Right atrium auricular region (tissue), 2 donors: ENCODE data around the gene CALHM3. TPM values are rescaled to one million over a fixed set of nuclear protein-coding genes. Genes with fewer than 3 reads are reported as not detected.

Experiments used
- DNase-seq: peaks from one replicate; pipeline ENCODE4 v3.0.0-alpha.2; 2019; ENCODE audit warnings: low spot score
- H3K27ac ChIP-seq, 2 donors: fragments of 200-600 bp; sonication (generic); 1 replicate in 1 of 2; 2 replicates in 1 of 2; pipeline ENCODE4 v1.5.1; 2016 to 2019
- H3K27me3 ChIP-seq, 2 donors: fragments of 200-600 bp; sonication (generic); one replicate each; pipeline versions ENCODE4 v1.5.1 to v1.6.0; 2017 to 2019
- H3K36me3 ChIP-seq: fragments of 200-600 bp; sonication (generic); one replicate; pipeline ENCODE4 v1.5.1; 2016
- H3K4me1 ChIP-seq, 2 donors: fragments of 200-600 bp; sonication (generic); one replicate each; pipeline versions ENCODE4 v1.5.1 to v1.6.0; 2017 to 2019
- H3K4me3 ChIP-seq, 2 donors: fragments of 200-600 bp; sonication (generic); 1 replicate in 1 of 2; 2 replicates in 1 of 2; pipeline ENCODE4 v1.5.1; 2017 to 2019; ENCODE audit warnings: mild to moderate bottlenecking in 1 of 2, moderate library complexity in 1 of 2
- H3K9me3 ChIP-seq, 2 donors: fragments of 200-600 bp; sonication (generic); one replicate each; pipeline ENCODE4 v1.5.1; 2019
- total RNA-seq, 2 donors: library from RNA; depleted of rRNA; stranded (reverse); fragments of >200 nt; gene quantifications; one replicate each; pipeline ENCODE4 v1.1.0, GENCODE V29; 2016
- TF ChIP-seq, protein P1 (sequence below), 2 donors: fragments of 200-600 bp; sonication (generic); IDR thresholded peaks; one replicate each; pipeline ENCODE4 v1.5.1; 2019; ENCODE audit warnings: antibody characterized with exemption in 2 of 2

The CALHM3 gene
- total RNA-seq, 2 donors from 2014 or later = not detected

DNA sequence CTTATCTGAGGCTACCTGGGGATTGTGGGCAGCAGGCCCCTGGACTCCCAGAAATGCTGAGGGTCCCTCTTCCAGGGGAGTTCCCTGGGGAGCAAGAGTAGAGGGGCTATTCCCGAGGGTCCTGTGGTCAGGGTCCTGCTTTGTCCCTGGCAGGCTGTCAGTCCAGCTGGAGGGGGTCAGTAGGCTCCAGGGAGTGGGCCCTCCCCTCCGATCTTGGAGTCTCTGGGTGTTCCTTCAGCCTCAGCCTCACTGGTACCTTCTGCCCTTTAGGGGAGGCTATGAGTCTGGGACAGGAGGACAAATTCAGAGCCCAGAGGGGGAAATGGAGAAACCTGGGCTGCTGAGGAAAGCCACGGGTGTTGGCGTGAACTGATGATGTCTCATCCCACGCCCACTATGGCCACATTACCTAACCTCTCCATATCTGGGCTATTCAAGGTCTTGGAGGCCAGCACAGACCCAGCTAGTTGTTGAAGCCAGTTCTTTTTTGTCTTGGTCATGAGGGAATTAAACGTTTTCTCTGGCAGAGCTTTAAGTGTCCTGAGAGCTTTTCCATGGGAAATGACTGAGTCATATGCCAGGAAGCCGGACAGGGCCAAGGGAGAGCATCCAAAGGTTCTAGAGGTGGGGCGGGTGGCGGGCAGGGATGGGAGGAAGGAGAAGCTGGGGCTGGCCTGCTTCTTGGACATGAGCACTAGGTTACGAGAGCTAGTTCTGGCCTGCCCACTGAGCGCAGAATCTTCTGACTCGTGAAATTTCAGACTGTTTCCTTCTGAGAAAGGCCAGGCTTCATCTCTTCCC, 33.1 kb downstream of the CALHM3 start:
- H3K27ac ChIP-seq = peak overlapping the region; percentile 88 to 93
- H3K4me3 ChIP-seq = no peak overlapping the region
- H3K27me3 ChIP-seq = no peaks in the 10 kb centered on the region
- H3K9me3 ChIP-seq = no peaks in the 10 kb centered on the region
- peak; percentile 91 for DNase-seq
- peaks cover 0 to 88% of the 10 kb centered on the region in 2 donors for H3K4me1 ChIP-seq
- H3K36me3 ChIP-seq = peaks cover 73% of the 10 kb centered on the region
- TF ChIP-seq, protein P1, sequence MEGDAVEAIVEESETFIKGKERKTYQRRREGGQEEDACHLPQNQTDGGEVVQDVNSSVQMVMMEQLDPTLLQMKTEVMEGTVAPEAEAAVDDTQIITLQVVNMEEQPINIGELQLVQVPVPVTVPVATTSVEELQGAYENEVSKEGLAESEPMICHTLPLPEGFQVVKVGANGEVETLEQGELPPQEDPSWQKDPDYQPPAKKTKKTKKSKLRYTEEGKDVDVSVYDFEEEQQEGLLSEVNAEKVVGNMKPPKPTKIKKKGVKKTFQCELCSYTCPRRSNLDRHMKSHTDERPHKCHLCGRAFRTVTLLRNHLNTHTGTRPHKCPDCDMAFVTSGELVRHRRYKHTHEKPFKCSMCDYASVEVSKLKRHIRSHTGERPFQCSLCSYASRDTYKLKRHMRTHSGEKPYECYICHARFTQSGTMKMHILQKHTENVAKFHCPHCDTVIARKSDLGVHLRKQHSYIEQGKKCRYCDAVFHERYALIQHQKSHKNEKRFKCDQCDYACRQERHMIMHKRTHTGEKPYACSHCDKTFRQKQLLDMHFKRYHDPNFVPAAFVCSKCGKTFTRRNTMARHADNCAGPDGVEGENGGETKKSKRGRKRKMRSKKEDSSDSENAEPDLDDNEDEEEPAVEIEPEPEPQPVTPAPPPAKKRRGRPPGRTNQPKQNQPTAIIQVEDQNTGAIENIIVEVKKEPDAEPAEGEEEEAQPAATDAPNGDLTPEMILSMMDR (IDR thresholded peaks at IDR 0.05) = no peak

DNA sequence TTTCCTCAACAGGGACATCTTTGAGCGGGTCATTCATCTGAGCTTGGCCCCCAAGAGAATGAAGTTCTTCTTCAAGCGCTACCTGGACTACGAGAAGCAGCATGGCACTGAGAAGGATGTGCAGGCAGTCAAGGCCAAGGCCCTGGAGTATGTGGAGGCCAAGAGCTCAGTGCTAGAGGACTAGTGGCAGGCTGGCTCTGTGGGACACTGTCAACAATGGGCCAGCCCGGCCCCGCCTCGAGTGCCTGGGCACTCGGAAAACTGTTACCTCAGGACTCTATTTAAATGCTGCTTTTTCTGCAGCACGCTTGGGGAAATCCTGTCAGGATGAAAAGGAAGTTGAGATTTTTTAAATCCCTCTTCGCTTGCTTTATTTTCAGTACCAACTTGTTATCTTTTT, 33.7 kb downstream of the CALHM3 start:
- no peak for DNase-seq
- TF ChIP-seq, protein P1 (IDR thresholded peaks at IDR 0.05) = no peak
- H3K4me3 ChIP-seq = no peak overlapping the region
- H3K27ac ChIP-seq = peak overlapping the region; percentile 88 to 93
- peaks cover 0 to 84% of the 10 kb centered on the region in 2 donors for H3K4me1 ChIP-seq
- no peaks in the 10 kb centered on the region for H3K9me3 ChIP-seq
- H3K36me3 ChIP-seq = peaks cover 79% of the 10 kb centered on the region
- H3K27me3 ChIP-seq = no peaks in the 10 kb centered on the region

DNA sequence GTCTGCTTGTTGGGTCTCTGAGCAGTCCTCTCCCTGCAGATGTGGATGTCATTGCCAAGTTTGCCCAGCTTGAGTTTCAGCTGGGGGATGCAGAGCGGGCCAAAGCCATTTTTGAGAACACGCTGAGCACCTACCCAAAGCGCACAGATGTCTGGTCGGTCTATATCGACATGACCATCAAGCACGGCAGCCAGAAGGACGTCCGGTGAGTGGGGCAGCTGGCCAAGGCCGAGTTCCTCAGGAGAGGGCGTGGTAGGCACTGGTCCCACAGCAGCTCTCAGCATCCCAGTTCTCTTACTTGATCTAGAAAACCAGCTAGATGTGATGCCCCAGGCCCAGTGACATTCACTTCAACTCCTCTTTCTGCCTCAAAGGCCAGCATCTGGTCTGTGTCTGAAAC, 34.6 kb downstream of the CALHM3 start:
- Histone ChIP-seq H3K4me1 (peaks cover 0 to 75% of the 10 kb centered on the region in 2 donors), H3K27ac (peak overlapping the region in 1 of 2 donors; percentile 93), H3K36me3 (peaks cover 73% of the 10 kb centered on the region), H3K27me3 (no peaks in the 10 kb centered on the region), H3K4me3 (no peak overlapping the region), H3K9me3 (no peaks in the 10 kb centered on the region)
- no peak for DNase-seq
- TF ChIP-seq, protein P1 (IDR thresholded peaks at IDR 0.05) = no peak

DNA sequence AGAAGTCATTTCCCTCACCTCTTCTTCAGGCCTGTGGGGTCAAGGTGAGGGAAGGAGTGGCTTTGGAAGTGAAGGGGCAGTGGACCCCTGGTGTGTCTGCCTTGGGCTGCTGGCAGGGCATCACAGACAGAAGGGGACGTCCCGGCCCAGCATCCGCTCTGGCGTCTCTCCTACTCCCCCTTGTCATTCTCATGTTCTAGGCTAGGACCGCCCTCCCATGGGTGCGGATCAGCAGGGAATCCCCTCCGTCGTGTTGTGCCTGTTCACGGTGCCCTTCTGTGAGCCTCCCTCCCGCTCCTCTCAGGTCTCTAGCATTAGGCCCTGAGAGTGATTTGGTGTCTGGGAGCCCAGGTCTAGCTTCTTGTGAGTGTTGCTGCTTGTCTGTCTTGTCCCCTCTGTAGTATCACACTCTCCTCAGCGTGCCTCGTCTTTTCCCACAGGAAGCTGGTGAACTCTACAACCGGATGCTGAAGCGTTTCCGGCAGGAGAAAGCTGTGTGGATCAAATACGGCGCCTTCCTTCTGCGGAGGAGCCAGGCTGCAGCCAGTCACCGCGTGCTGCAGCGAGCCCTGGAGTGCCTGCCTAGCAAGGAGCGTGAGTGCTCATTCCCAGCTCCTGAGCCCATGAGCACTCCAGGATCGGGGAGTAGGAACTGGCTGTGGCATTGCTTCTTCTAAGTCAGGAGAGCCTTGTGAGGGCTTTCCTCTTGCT, 35.4 kb downstream of the CALHM3 start:
- Histone ChIP-seq H3K9me3 (no peaks in the 10 kb centered on the region), H3K27ac (no peak overlapping the region), H3K4me3 (no peak overlapping the region), H3K36me3 (peaks cover 76% of the 10 kb centered on the region), H3K27me3 (no peaks in the 10 kb centered on the region), H3K4me1 (peaks cover 0 to 69% of the 10 kb centered on the region in 2 donors)
- no peak for DNase-seq
- TF ChIP-seq, protein P1 (IDR thresholded peaks at IDR 0.05) = no peak

DNA sequence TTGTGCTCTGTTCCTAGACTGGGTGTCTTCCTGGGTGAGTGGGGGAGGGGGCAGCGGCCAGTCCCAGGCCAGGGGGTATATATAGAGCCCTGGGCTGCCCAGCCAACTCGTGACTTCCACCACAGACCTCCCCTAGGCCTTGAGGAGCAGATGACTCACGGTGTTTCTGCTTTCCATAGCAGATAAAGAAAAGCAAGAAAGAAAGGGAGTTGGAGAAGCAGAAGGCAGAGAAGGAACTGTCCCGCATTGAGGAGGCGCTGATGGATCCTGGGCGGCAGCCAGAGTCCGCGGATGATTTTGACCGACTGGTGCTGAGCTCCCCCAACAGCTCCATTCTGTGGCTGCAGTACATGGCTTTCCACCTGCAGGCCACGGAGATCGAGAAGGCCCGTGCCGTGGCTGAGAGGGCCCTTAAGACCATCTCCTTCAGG, 37.0 kb downstream of the CALHM3 start:
- H3K27ac ChIP-seq = peak overlapping the region; percentile 40 to 41
- H3K4me1 ChIP-seq = peaks cover 0 to 54% of the 10 kb centered on the region in 2 donors
- DNase-seq = peak; percentile 66
- peaks cover 82% of the 10 kb centered on the region for H3K36me3 ChIP-seq
- TF ChIP-seq, protein P1 (IDR thresholded peaks at IDR 0.05) = no peak
- H3K27me3 ChIP-seq = no peaks in the 10 kb centered on the region
- no peaks in the 10 kb centered on the region for H3K9me3 ChIP-seq
- H3K4me3 ChIP-seq = no peak overlapping the region
